ENCODE data around the gene FLAD1. TPM values are rescaled to one million over a fixed set of nuclear protein-coding genes. Genes with fewer than 3 reads are reported as not detected.

The FLAD1 gene
- total RNA-seq, 1 experiment from 2014 or later, result 88.3 TPM

GRCh38 chr1:154989195-154989860, 6.2 kb downstream of the FLAD1 start:
- DNase-seq (ENCODE audit: low spot score) (no peak), ATAC-seq (no peak)
- no peaks in the 10 kb centered on the region for H3K9me3 Mint-ChIP-seq
- no peaks in the 10 kb centered on the region; the same call in 1 of the 2 replicates for H3K27me3 Mint-ChIP-seq (ENCODE audit: low read depth)
- H3K27ac Mint-ChIP-seq, result 0 out of 2 replicates have a peak overlapping the region, but pooled peaks have one; percentile 80
- ChIA-PET CTCF (interaction anchor here (2.6 kb wide), 1 partner anchor 10 kb away, joined by 12 read pairs; no protein-coding TSS in a partner anchor), POLR2A (interaction anchor here (1.2 kb wide), 1 partner anchor 33 kb away, joined by 3 read pairs; the partner anchor contains the start of gene PBXIP1)
- no peak overlapping the region for H3K4me3 Mint-ChIP-seq
- TF ChIP-seq ETV6 (CRISPR knock-in tag; IDR thresholded peaks at IDR 0.05) (no peak), GTF2I (CRISPR knock-in tag; conservative IDR thresholded peaks at IDR 0.05) (no peak), ZNF121 (CRISPR knock-in tag; IDR thresholded peaks at IDR 0.05) (no peak), ZNF138 (CRISPR knock-in tag; conservative IDR thresholded peaks at IDR 0.05) (no peak), CREM (CRISPR knock-in tag; IDR thresholded peaks at IDR 0.05) (no peak), KAT7 (CRISPR knock-in tag; IDR thresholded peaks at IDR 0.05; ENCODE audit: borderline replicate concordance) (no peak), FOXJ3 (CRISPR knock-in tag; IDR thresholded peaks at IDR 0.05; ENCODE audit: borderline replicate concordance) (no peak), FOXP1 (CRISPR knock-in tag; IDR thresholded peaks at IDR 0.05; ENCODE audit: borderline replicate concordance) (no peak), E2F1 (CRISPR knock-in tag; IDR thresholded peaks at IDR 0.05) (no peak), NR3C1 (CRISPR knock-in tag; conservative IDR thresholded peaks at IDR 0.05; ENCODE audit: low read depth) (no peak), FOXK1 (CRISPR knock-in tag; IDR thresholded peaks at IDR 0.05) (no peak), ZBTB21 (CRISPR knock-in tag; IDR thresholded peaks at IDR 0.05; ENCODE audit: borderline replicate concordance) (no peak), SMAD4 (CRISPR knock-in tag; IDR thresholded peaks at IDR 0.05) (no peak)
- TF ChIP-seq, protein P1, sequence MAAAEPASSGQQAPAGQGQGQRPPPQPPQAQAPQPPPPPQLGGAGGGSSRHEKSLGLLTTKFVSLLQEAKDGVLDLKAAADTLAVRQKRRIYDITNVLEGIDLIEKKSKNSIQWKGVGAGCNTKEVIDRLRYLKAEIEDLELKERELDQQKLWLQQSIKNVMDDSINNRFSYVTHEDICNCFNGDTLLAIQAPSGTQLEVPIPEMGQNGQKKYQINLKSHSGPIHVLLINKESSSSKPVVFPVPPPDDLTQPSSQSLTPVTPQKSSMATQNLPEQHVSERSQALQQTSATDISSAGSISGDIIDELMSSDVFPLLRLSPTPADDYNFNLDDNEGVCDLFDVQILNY (CRISPR knock-in tag; IDR thresholded peaks at IDR 0.05), result no peak
- TF ChIP-seq, protein P2, sequence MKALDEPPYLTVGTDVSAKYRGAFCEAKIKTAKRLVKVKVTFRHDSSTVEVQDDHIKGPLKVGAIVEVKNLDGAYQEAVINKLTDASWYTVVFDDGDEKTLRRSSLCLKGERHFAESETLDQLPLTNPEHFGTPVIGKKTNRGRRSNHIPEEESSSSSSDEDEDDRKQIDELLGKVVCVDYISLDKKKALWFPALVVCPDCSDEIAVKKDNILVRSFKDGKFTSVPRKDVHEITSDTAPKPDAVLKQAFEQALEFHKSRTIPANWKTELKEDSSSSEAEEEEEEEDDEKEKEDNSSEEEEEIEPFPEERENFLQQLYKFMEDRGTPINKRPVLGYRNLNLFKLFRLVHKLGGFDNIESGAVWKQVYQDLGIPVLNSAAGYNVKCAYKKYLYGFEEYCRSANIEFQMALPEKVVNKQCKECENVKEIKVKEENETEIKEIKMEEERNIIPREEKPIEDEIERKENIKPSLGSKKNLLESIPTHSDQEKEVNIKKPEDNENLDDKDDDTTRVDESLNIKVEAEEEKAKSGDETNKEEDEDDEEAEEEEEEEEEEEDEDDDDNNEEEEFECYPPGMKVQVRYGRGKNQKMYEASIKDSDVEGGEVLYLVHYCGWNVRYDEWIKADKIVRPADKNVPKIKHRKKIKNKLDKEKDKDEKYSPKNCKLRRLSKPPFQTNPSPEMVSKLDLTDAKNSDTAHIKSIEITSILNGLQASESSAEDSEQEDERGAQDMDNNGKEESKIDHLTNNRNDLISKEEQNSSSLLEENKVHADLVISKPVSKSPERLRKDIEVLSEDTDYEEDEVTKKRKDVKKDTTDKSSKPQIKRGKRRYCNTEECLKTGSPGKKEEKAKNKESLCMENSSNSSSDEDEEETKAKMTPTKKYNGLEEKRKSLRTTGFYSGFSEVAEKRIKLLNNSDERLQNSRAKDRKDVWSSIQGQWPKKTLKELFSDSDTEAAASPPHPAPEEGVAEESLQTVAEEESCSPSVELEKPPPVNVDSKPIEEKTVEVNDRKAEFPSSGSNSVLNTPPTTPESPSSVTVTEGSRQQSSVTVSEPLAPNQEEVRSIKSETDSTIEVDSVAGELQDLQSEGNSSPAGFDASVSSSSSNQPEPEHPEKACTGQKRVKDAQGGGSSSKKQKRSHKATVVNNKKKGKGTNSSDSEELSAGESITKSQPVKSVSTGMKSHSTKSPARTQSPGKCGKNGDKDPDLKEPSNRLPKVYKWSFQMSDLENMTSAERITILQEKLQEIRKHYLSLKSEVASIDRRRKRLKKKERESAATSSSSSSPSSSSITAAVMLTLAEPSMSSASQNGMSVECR (CRISPR knock-in tag; IDR thresholded peaks at IDR 0.05; ENCODE audit: borderline replicate concordance), result no peak
- TF ChIP-seq, protein P3, sequence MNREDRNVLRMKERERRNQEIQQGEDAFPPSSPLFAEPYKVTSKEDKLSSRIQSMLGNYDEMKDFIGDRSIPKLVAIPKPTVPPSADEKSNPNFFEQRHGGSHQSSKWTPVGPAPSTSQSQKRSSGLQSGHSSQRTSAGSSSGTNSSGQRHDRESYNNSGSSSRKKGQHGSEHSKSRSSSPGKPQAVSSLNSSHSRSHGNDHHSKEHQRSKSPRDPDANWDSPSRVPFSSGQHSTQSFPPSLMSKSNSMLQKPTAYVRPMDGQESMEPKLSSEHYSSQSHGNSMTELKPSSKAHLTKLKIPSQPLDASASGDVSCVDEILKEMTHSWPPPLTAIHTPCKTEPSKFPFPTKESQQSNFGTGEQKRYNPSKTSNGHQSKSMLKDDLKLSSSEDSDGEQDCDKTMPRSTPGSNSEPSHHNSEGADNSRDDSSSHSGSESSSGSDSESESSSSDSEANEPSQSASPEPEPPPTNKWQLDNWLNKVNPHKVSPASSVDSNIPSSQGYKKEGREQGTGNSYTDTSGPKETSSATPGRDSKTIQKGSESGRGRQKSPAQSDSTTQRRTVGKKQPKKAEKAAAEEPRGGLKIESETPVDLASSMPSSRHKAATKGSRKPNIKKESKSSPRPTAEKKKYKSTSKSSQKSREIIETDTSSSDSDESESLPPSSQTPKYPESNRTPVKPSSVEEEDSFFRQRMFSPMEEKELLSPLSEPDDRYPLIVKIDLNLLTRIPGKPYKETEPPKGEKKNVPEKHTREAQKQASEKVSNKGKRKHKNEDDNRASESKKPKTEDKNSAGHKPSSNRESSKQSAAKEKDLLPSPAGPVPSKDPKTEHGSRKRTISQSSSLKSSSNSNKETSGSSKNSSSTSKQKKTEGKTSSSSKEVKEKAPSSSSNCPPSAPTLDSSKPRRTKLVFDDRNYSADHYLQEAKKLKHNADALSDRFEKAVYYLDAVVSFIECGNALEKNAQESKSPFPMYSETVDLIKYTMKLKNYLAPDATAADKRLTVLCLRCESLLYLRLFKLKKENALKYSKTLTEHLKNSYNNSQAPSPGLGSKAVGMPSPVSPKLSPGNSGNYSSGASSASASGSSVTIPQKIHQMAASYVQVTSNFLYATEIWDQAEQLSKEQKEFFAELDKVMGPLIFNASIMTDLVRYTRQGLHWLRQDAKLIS (CRISPR knock-in tag; IDR thresholded peaks at IDR 0.05; ENCODE audit: borderline replicate concordance), result no peak
- TF ChIP-seq, protein P4, sequence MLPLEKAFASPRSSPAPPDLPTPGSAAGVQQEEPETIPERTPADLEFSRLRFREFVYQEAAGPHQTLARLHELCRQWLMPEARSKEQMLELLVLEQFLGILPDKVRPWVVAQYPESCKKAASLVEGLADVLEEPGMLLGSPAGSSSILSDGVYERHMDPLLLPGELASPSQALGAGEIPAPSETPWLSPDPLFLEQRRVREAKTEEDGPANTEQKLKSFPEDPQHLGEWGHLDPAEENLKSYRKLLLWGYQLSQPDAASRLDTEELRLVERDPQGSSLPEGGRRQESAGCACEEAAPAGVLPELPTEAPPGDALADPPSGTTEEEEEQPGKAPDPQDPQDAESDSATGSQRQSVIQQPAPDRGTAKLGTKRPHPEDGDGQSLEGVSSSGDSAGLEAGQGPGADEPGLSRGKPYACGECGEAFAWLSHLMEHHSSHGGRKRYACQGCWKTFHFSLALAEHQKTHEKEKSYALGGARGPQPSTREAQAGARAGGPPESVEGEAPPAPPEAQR (CRISPR knock-in tag; IDR thresholded peaks at IDR 0.05), result no peak
- peaks cover 12% of the 10 kb centered on the region for H3K4me1 Mint-ChIP-seq
- peaks cover 26% of the 10 kb centered on the region for H3K36me3 Mint-ChIP-seq
